HK-2 (cell line): ENCODE measurements around the gene ITGA11.

Experiments
- DNase-seq: peaks from one replicate; pipeline ENCODE4 v3.0.0-alpha.2; 2018; ENCODE audit not compliant: unreplicated experiment

ITGA11 gene

GRCh38 chr15:68447976-68448755 is 16.2 kb upstream of the ITGA11 start:
- DNase-seq: no peak

GRCh38 chr15:68447209-68447608 is 15.2 kb upstream of the ITGA11 start:
- DNase-seq: no peak

GRCh38 chr15:68445351-68445750 is 13.4 kb upstream of the ITGA11 start:
- DNase-seq: no peak

- DNase-seq: no peak
Measured at GRCh38 chr15:68444336-68444735, 12.4 kb upstream of the ITGA11 start.

GRCh38 chr15:68442903-68443302 is 10.9 kb upstream of the ITGA11 start:
- DNase-seq: no peak

- no peak for DNase-seq
Measured at GRCh38 chr15:68442041-68442440, 10.1 kb upstream of the ITGA11 start.

- no peak for DNase-seq
Measured at GRCh38 chr15:68441045-68441743, 9.2 kb upstream of the ITGA11 start.

GRCh38 chr15:68440136-68440535 is 8.2 kb upstream of the ITGA11 start:
- no peak for DNase-seq

- DNase-seq: no peak
Measured at GRCh38 chr15:68439506-68439905, 7.5 kb upstream of the ITGA11 start.

- no peak for DNase-seq
Measured at GRCh38 chr15:68436680-68437079, 4.7 kb upstream of the ITGA11 start.

GRCh38 chr15:68435966-68436365 is 4.0 kb upstream of the ITGA11 start:
- DNase-seq: no peak

- no peak for DNase-seq
Measured at GRCh38 chr15:68434021-68434420, 2.1 kb upstream of the ITGA11 start.

- DNase-seq: no peak
Measured at GRCh38 chr15:68433551-68433950, 1.6 kb upstream of the ITGA11 start.

- no peak for DNase-seq
Measured at GRCh38 chr15:68432441-68433064, 590 bp upstream of the ITGA11 start.

GRCh38 chr15:68431037-68431791 is 749 bp downstream of the ITGA11 start:
- no peak for DNase-seq

GRCh38 chr15:68430471-68431036 is 1.4 kb downstream of the ITGA11 start:
- no peak for DNase-seq

GRCh38 chr15:68429691-68430470 is 2.1 kb downstream of the ITGA11 start:
- no peak for DNase-seq

GRCh38 chr15:68428431-68428940 is 3.5 kb downstream of the ITGA11 start:
- DNase-seq: no peak

- no peak for DNase-seq
Measured at GRCh38 chr15:68427963-68428362, 4.0 kb downstream of the ITGA11 start.

- DNase-seq: no peak
Measured at GRCh38 chr15:68427366-68427765, 4.6 kb downstream of the ITGA11 start.

GRCh38 chr15:68426116-68426515 is 5.8 kb downstream of the ITGA11 start:
- no peak for DNase-seq
